HPDE6-E6E7 (cell line): ENCODE measurements around the gene PPP1R7.

Experiments
- DNase-seq: peaks from one replicate; pipeline ENCODE4 v3.0.0; 2011; ENCODE audit warnings: missing footprints; ENCODE audit errors: extremely low spot score

Gene PPP1R7

GRCh38 chr2:241168366-241168765 is 18.1 kb downstream of the PPP1R7 start:
- DNase-seq = no peak

DNA sequence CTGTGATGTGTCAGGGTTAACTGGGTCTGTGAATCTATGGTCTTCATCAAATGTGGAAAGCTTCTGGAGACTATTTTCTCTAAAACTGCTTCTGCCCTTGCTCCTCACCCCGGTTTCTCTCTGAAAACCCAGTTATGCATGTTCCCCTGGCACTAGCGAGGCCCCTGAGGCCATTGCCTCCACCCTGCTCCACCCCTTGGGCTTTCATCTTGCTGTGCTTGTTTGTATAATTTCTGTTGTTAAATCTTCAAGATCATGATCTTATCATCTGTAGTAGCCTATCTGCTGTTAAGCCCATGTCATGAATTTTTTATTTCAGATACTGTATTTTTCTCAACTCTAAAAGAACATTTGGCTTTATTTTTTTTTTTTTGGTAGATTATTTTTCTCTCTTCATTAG is 23.3 kb downstream of the PPP1R7 start:
- DNase-seq = no peak

GRCh38 chr2:241177526-241178334 is 27.5 kb downstream of the PPP1R7 start:
- DNase-seq = no peak

DNA sequence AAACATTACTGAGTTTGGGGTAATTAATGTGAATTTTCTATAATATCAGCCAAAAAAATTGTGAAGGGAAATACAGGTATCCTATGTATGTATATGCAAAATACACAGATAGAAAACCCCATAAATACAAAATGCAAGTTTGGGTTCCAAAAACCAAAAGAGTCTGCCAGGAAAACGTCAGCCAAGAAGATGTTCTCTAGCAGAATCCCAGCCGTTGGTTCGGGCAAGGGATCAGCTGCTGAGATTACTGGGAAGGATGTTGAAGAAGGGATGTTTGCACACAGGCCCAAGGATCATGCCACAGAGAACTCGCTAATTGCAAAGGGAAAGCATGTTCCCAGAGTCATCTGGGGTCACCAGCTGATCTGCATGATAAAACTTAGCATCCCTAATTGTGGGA is 28.7 kb downstream of the PPP1R7 start:
- DNase-seq = no peak

DNA sequence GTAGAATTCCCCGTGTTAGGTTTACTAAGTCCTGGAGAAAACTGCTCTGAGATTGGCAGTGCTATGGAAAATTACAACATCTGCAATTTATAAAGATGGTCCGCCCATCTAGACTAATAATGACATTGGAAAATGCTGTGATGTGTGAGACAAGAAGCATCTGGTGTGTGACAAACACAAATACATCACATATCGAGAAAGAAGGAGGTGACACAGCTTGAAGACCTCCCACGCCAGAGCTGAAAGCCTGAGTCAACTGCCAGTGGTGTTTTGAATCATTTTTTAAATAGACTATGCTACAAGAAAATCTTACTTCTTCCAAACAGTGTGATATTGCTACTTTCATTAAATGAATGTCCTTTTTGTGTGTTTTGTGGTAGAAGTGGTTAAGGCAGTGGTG is 29.6 kb downstream of the PPP1R7 start:
- no peak for DNase-seq

- DNase-seq = no peak
Observed at GRCh38 chr2:241180495-241180894, 30.2 kb downstream of the PPP1R7 start.

- DNase-seq = no peak
Observed at GRCh38 chr2:241182126-241182525, 31.9 kb downstream of the PPP1R7 start.

GRCh38 chr2:241182531-241183133 is 32.4 kb downstream of the PPP1R7 start:
- no peak for DNase-seq

- DNase-seq = no peak
Observed at GRCh38 chr2:241183221-241183620, 33.0 kb downstream of the PPP1R7 start.

GRCh38 chr2:241184901-241185300 is 34.6 kb downstream of the PPP1R7 start:
- DNase-seq = no peak

DNA sequence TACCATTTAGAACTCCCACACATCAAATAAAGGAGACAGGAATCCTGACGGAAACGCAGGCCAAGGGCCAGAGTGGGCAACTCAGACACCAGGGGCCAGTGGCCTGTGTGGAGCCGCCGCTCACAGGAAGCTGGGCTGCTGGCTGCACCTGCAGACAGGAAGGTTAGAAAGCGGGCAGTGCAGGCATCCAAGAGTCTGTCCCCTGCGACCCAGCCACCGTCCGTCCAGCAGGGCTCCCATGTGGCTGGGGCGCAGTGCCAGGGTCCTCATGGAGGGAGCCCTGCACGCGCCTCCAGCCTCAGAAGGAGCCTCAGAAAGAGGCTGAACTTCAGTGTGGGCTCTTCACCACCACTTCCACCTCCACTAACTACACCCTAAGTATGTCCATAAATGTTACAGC is 35.7 kb downstream of the PPP1R7 start:
- DNase-seq = no peak

GRCh38 chr2:241187101-241187917 is 37.0 kb downstream of the PPP1R7 start:
- no peak for DNase-seq

DNA sequence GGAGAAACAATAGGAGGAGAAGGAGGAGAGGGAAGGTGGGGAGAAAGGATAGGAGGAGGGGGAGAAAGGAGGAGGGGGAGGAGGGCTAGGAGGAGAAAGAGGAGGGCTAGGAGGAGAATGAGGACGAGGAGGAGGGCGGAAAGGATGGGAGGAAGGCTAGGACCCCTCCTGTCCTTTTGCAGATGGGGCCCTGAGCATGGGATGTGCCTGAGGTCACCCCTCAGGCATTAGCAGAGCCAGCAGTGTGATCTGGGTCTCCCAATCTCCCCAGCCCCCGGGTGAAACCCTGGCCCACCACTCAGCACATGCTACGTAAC is 37.6 kb downstream of the PPP1R7 start:
- DNase-seq = no peak

DNA sequence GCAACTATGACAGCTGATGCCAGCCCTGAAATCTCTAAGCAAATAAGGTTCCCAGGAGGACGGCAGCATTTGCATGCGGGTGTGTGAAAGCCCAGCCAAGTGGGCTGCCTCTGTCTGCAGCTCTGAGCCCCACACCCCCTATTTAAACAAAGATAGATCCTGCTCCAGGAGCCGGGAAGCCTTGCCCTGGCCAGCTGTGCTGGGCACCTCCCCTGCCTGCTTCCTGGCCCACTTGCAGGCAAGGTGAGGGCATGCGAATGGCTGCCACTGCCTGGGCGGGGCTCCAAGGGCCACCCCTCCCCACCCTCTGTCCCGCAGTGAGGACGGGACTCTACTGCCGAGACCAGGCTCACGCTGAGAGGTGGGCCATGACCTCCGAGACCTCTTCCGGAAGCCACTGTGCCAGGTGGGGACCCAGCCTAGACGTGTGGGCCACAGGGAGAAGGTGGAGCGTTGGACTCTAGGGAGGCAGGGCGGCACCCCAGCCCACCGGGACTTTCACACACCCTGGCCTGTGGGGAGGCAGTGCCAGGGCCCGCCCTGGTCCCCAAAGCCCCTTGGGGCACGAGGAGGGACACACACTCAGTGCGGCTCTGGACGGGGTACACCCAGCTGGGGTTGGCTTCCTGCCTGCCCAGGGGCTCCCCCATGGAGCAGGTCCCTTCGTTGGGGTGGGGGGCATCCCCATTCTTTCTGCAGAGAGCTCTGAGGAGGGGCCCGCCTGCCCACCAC is 38.3 kb downstream of the PPP1R7 start, which contains the start of gene ANO7:
ANO7 (plus strand) TSS at position 317 of the 732 bp plus-strand sequence. CDS start 1,387 bp downstream, outside the sequence.
- DNase-seq = no peak

- DNase-seq = no peak
Observed at GRCh38 chr2:241189093-241189855, 39.0 kb downstream of the PPP1R7 start.

DNA sequence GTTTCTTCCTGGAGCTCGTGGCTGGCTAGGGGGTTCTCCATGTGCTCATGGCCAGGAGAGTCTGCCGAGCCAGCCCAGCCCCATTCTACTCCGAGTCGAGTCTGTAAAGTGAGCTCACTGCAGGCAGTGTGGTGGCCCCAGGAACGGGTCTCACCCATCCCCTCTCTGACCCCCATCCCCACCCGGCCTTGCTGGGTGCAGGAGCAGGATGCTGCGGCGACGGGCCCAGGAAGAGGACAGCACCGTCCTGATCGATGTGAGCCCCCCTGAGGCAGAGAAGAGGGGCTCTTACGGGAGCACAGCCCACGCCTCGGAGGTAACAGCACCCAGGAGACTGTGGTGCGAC is 39.6 kb downstream of the PPP1R7 start:
- DNase-seq = no peak

- no peak for DNase-seq
Observed at GRCh38 chr2:241190291-241190981, 40.2 kb downstream of the PPP1R7 start.

- no peak for DNase-seq
Observed at GRCh38 chr2:241191081-241191480, 40.8 kb downstream of the PPP1R7 start.

DNA sequence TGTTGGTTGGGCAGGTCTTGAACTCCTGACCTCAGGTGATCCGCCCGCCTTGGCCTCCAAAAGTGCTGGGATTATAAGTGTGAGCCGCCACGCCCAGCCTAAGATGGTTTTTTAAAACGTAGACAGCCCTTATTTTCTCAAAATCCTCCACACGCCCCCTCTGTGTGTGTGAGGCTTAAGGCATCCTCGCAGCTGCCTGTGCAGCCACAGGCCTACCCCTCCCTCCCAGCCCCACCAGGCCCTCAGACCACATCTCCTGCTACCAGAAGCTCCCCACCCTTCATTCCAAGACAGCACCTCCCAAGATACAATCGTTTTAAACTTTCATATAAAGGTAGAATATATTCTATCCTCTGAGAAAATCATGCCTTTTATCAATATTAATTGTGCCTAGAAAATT is 43.0 kb downstream of the PPP1R7 start:
- no peak for DNase-seq

- no peak for DNase-seq
Observed at GRCh38 chr2:241194811-241195210, 44.5 kb downstream of the PPP1R7 start.
